Panc1 (cell line): ENCODE results near the gene USP4.

Source experiments
- CTCF ChIP-seq: fragments of 450-650 bp; IDR thresholded peaks from 2 replicates; pipeline ENCODE4 v1.5.1; 2017; ENCODE audit warnings: mild to moderate bottlenecking
- POLR2AphosphoS5 ChIP-seq: IDR thresholded peaks from 2 replicates; pipeline ENCODE4 v1.6.1; 2012; ENCODE audit warnings: mild to moderate bottlenecking, low read depth, low read length, moderate library complexity
- REST ChIP-seq, 2 experiments: IDR thresholded peaks; 2 replicates each; pipeline ENCODE4 v1.6.1; 2011 to 2012; ENCODE audit warnings: low read depth in 2 of 2, control low read depth in 1 of 2, low read length in 1 of 2, mild to moderate bottlenecking in 1 of 2, moderate library complexity in 1 of 2; ENCODE audit not compliant: insufficient read depth in 1 of 2
- TCF7L2 ChIP-seq: IDR thresholded peaks from 2 replicates; pipeline ENCODE4 v1.6.1; 2011; ENCODE audit warnings: mild to moderate bottlenecking, low read depth, low read length, inconsistent platforms

GRCh38 chr3:49313896-49314688, 25.8 kb downstream of the USP4 start:
- no peak for TF ChIP-seq CTCF
- no peak for TF ChIP-seq POLR2AphosphoS5
- TF ChIP-seq TCF7L2 = no peak
- TF ChIP-seq REST (IDR thresholded peaks at IDR 0.05; ENCODE audit: insufficient read depth in 1 of 2, low read depth in 2 of 2, low read length in 1 of 2) = no peak
